GM19023 (cell line): ENCODE measurements around the gene COL28A1.

Experiments
- ATAC-seq: cut with Tn5 transposase; IDR thresholded peaks from one replicate; pipeline ENCODE4 v1.9.1; 2021; ENCODE audit warnings: mild to moderate bottlenecking, moderate library complexity; ENCODE audit not compliant: unreplicated experiment

Gene COL28A1

GRCh38 chr7:7535691-7536090 is at the start of gene COL28A1:
Gene COL28A1, minus strand, starts transcription at chr7:7535873. Its CDS starts 2,998 bp downstream, at chr7:7532875.
- ATAC-seq, result no peak

GRCh38 chr7:7584653-7585052 is 49.0 kb upstream of the COL28A1 start:
- ATAC-seq, result no peak

DNA sequence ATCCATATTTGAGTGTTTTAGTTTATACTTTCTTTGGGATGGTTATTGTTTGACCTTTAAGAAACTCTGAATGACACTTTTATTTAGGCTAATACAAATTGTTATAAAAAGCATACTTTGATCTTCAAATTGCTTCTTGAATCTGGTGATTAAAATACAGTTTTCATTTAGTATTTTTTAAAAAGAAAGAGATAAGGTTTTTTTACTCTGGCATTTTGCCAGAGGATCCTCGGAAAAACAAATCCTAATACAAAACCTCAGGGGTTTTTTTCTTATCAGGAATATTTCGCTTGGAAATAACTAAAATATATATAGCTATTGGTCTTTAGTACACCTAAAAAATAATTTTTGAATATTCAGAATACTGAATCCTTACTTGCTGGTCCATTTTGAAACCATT is 48.1 kb upstream of the COL28A1 start:
- no peak for ATAC-seq

DNA sequence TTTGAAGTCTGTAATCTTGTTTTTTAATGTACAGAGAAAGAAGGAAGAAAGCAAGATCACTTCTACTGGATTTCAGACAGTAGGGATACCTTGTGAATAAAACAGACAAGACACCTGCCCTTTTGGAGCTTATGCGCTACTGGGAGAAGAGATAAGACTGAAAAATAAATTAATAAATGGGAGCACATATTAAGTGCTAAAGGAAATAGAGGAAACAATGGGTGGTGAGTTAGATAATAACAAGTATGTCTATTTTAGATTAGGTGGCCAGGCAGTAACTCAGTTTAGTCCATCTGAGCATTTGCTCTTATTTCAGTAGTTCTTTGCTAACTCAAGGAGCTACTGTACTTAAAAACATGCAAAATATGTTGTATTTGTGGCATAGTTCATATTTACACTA is 46.9 kb upstream of the COL28A1 start:
- ATAC-seq, result no peak

DNA sequence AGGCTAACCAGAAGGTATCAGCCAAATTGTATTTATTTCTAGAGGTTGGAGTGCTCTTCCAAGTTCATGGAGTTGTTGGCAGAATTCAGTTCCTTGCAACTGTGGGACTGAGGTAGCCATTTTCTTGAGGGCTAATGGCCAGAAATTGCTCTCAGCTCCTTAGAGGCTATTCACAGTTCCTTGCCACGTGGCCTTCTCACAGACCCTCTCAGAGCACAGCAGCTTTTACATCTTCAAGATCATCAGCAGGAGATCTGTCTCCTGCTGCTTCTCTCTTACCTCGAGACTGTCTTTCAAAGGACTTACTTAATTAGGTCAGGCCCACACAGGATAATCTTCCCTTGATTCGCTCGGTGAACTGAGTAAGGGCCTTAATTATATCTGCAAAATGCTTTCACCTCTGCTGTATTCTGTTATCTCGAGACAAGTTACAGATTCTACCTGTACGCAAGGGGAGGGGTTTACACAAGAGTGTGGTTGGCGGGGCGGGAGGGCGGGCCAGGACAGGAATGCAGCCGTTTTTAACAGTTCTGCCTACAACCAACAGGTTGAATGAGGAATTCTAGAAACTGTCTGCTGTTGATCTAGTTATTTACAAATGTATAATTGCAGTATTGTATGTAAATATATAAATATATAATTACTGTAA is 46.0 kb upstream of the COL28A1 start:
- no peak for ATAC-seq

DNA sequence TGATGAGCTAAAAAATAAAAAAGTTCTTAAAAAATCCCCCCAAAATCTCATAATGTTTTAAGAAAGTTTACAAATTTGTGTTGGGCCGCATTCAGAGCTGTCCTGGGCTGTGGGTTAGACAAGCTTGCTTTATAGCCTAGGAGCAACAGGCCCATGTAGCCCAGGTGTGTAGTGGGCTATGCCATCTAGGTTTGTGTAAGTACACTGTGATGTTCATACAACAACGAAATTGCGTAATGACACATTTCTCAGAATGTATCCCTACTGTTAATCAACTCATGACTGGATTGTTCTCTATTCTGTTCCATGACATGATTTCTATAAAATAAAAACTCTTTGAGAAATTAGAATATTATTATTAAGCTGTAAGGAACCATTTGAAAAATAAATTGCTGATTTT is 44.0 kb upstream of the COL28A1 start:
- no peak for ATAC-seq

- ATAC-seq, result no peak
Measured at GRCh38 chr7:7577888-7578287, 42.2 kb upstream of the COL28A1 start.

GRCh38 chr7:7576344-7576743 is 40.7 kb upstream of the COL28A1 start:
- no peak for ATAC-seq

DNA sequence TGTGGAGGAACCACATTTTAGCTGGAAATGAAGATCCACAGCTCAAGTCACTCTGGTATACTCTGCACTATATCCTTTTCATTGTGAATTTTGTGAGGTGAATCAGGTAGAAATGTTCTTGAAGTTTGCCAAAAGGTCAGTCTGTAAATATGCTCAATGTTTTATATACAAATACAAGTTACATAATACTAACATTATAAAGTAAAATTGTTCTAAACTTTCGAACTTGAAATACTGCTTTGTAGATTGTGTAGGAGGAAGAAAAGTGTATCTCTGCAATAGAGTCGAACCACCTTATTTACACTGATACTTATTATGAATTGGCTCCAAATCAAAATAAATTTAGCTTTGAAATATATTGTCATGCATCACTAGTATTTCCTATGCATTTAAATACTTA is 38.0 kb upstream of the COL28A1 start:
- no peak for ATAC-seq

DNA sequence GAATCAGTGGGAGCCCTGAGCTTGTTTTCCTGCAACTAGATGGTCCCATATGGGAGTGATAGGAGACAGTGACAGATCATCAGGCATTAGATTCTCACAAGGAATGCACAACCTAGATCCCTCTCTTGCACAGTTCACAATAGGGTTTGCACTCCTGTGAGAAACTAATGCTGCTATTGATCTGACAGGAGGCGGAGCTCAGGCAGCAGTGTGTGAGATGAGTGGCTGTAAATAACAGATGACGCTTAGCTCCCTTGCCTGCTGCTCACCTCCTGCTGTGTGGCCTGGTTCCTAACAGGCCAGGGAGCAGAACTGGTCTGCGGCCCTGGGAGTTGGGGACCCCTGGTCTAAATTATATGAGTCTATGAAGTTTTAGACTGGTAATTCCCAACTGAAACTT is 34.9 kb upstream of the COL28A1 start:
- no peak for ATAC-seq

- ATAC-seq, result no peak
Measured at GRCh38 chr7:7569615-7570014, 33.9 kb upstream of the COL28A1 start.

DNA sequence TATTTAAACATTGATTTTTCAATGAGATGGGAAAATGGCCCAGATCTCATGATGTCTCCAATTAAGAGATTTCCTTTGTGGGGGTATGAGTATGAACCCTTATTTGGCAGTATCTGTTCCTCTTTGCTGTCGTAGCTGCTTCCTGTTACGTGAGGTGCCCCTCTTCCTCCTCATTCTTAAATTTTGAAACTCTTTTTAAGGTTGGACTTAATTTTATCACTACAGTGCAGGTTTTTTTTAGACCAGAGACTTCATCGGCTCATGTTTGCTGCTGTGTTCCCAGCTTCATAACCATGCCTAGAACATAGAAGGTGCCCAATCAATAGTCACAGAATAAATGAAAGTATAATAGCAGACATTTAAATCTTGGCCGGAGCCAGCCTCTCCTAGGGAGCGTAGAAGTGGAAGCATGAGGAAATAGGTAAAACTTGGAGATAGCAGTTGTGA is 33.4 kb upstream of the COL28A1 start:
- ATAC-seq, result peak; percentile 28

DNA sequence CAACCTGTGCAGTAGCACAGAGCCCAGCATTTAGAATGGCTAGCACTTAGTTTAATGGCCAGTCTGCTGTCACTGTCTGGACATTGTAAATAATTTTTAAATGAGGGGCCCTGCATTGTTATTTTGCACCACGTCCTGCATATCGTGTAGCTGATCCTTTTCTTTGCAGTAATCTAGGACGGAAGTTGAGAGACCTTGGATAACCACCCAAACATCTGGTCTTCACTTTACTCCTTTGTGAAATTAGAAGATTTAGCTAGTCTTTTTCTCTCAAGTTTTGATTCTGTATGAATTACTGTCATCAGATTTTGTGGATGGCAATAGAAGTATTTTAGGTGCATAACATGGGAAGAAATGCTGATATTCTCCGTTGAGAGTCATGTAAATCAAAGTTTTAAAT is 32.9 kb upstream of the COL28A1 start:
- no peak for ATAC-seq

GRCh38 chr7:7567898-7568531 is 32.3 kb upstream of the COL28A1 start:
- no peak for ATAC-seq

- ATAC-seq, result peak; percentile 76
Measured at GRCh38 chr7:7566651-7567611, 31.3 kb upstream of the COL28A1 start, which contains the start of gene MIOS. Gene MIOS, plus strand, starts transcription at chr7:7566884. Its CDS starts 5,592 bp downstream, at chr7:7572476.

DNA sequence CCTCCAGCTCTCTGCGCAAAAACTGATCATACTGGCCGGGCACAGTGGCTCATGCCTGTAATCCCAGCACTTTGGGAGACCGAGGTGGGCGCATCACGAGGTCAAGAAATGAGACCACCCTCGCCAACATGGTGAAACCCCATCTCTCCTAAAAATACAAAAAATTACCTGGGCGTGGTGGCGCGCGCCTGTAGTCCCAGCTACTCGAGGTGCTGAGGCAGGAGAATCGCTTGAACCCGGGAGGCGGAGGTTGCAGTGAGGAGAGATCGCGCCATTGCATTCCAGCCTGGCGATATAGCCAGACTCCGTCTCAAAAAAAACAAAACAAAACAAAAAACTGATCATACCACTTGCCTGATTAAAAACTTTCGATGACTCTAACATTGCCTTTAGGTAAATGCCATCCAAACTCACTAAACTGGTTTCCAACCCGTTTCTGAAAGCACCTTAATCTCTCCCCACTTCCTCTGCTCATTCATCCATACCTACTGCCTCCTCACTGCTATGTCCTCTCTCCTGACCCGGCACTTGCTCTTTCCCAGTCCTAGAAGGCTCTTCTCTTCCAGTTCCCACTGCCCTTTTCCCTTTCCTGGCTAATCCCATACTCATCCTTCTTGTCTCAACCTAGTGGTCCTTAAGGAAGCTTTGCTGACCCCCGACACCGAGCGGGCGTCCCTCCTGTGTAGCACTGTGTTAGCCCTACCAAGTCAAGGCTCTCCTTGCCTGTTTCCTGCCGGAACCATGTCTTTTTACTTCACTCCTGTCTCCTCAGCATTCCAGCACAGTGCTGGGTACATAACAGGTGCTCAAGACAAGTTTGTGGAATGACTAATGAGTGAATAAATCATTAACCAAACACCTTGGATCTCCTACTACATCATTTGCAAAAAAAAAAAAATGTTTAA is 30.3 kb upstream of the COL28A1 start:
- peak; percentile 16 for ATAC-seq

DNA sequence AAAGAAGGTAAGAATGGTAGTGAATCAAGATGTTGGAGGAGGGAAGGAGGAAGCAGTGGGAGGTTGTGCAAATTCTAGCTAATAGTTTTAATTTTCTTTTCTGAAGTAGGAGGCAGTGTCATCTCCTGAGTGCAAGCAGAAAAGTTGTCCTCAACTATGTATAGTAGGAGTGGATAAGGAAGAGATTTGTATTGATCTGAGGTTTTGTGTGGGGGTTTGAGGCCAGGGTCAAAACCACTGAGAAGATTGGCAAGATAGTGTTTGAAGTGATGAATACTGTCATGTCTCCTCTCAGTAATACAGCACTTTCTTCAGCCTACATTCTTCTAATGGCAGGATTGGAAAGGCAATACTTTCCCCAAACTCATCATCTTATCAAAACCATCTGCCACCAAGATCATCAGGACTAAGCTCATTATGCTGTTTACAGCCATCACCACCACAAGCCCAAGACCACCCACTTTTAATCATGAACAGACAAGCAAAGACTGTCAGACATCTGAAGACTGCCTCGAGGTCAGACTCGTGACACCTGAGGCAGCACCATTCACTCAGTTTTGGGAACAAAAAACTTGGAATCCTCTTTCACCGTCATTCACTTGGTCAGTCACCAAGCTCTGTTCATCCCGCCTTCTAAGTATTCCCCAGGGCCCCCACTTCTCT is 29.5 kb upstream of the COL28A1 start:
- no peak for ATAC-seq

- ATAC-seq, result no peak
Measured at GRCh38 chr7:7564323-7564780, 28.7 kb upstream of the COL28A1 start.

DNA sequence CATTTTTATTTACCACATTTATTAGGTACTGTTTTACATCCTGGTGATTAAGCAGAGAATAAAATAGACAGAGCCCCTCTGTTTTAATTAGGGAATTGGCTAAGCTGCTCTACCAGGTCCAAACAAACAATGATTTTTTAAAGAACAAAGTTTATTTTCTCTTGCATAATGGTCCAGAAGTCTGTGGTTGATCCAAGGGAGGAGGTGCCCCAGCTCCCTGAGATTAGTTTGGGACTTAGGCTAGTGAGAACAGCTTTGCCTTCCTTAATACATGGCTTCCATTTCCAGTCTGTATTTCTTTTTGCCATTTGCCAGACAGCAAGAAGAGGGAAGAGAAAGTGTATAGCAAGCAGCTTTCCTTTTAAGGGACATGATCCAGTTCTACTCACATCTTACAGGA is 28.1 kb upstream of the COL28A1 start:
- no peak for ATAC-seq

DNA sequence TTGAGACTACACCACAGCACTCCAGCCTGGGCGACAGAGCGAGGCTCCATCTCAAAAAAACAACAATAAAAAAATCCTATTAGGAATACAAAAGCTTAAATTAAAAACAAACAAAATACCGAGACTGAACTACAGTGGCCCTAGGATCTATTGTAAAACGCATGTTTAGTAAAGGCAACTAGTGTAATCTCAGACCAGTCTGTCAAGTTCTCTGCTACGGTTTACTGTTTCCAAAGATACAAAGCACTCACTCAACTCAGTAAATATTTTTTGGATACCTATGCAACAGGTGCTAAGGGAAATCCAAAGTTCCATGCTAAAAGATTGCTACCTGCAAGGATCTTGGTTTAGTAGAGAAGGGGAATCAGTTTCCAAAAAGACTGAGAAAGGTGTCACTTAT is 27.6 kb upstream of the COL28A1 start:
- ATAC-seq, result no peak
